Spleen (tissue), 11 donors: ENCODE measurements around the gene GABARAP. TPM values are rescaled to one million over a fixed set of nuclear protein-coding genes. Genes with fewer than 3 reads are reported as not detected.
A peak's percentile ranks its signal among the peaks of the same experiment; 100 is the strongest.

Experiments
- DNase-seq: peaks from one replicate; pipeline ENCODE4 v3.0.0-alpha.2; 2020
- H3K27ac ChIP-seq, 8 donors: fragments of 200-600 bp; sonication (generic) in 7 of 8; 1 replicate in 4 of 8; 2 replicates in 4 of 8; pipeline versions ENCODE4 v1.5.0 to v1.8.0; 2016 to 2021; ENCODE audit warnings: inconsistent platforms in 4 of 8, mild to moderate bottlenecking in 4 of 8, moderate library complexity in 1 of 8
- H3K27me3 ChIP-seq, 7 donors: fragments of 200-600 bp; sonication (generic) in 6 of 7; replicated peaks in 1 of 7; 1 replicate in 4 of 7; 2 replicates in 3 of 7; pipeline versions ENCODE4 v1.5.0 to v1.8.0; 2016 to 2021; ENCODE audit warnings: inconsistent platforms in 3 of 7, mild to moderate bottlenecking in 1 of 7
- H3K36me3 ChIP-seq, 6 donors: fragments of 200-600 bp; sonication (generic) in 5 of 6; 1 replicate in 4 of 6; 2 replicates in 2 of 6; pipeline versions ENCODE4 v1.5.0 to v1.8.0; 2016 to 2021; ENCODE audit warnings: inconsistent platforms in 2 of 6
- H3K4me1 ChIP-seq, 6 donors: fragments of 200-600 bp; sonication (generic) in 5 of 6; 1 replicate in 3 of 6; 2 replicates in 3 of 6; pipeline versions ENCODE4 v1.5.0 to v1.8.0; 2016 to 2021; ENCODE audit warnings: inconsistent platforms in 3 of 6
- H3K4me3 ChIP-seq, 8 donors: fragments of 200-600 bp; sonication (generic) in 7 of 8; 1 replicate in 4 of 8; 2 replicates in 4 of 8; pipeline versions ENCODE4 v1.5.0 to v1.8.0; 2016 to 2021; ENCODE audit warnings: inconsistent platforms in 4 of 8, mild to moderate bottlenecking in 4 of 8, moderate library complexity in 2 of 8
- H3K9me3 ChIP-seq, 8 donors: fragments of 200-600 bp; sonication (generic) in 7 of 8; 1 replicate in 4 of 8; 2 replicates in 4 of 8; pipeline versions ENCODE4 v1.5.0 to v1.8.0; 2016 to 2021; ENCODE audit warnings: inconsistent platforms in 4 of 8
- POLR2A ChIP-seq, 3 donors: fragments of 450-650 bp; IDR thresholded peaks; one replicate each; pipeline ENCODE4 v1.5.1; 2017; ENCODE audit warnings: antibody characterized with exemption in 3 of 3, mild to moderate bottlenecking in 1 of 3
- POLR2AphosphoS5 ChIP-seq, 3 donors: sonication (generic); formaldehyde crosslinking; IDR thresholded peaks; one replicate each; pipeline ENCODE4 v1.5.1; 2017; ENCODE audit warnings: antibody characterized with exemption in 3 of 3
- WGBS, 5 donors: extraction: QIAGEN DNeasy Blood & Tissue Kit in 3 of 5; methylation state at CpG; one replicate each; pipeline versions ENCODE4 v1.1.5 to v1.1.7; 2013 to 2018; 5-methylcytosine and 5-hydroxymethylcytosine counted together
- intact Hi-C: fragments of 100-400 bp; cut with DNase I; formaldehyde crosslinking; loops from one replicate; pipeline ENCODE4 v1.15.0; 2023; ENCODE audit warnings: low total_unique reads
- polyA plus RNA-seq, 3 donors: library from polyadenylated mRNA; stranded (reverse); fragments of 200-250 nt; gene quantifications; one replicate each; pipeline ENCODE4 v1.2.1, GENCODE V29; 2013
- total RNA-seq, 7 donors: library from RNA; depleted of rRNA in 3 of 7; stranded (reverse); fragments of >200 nt in 3 of 7; fragmentation: NEBNext Ultra II Directional in 4 of 7; extraction: Animal tissue kit (Norgen Biotek cat#: 25700) in 4 of 7; gene quantifications; one replicate each; pipeline versions ENCODE4 v1.1.0 to v1.2.1, GENCODE V29; 2016 to 2021
- TF ChIP-seq, protein P1 (sequence below), 11 experiments: fragments of 200-600 bp in 7 of 11; fragments of 450-650 bp in 4 of 11; sonication (generic) in 4 of 11; IDR thresholded peaks in 8 of 11; conservative IDR thresholded peaks in 3 of 11; 1 replicate in 7 of 11; 2 replicates in 4 of 11; pipeline versions ENCODE4 v1.4.0 to v1.8.0; 2016 to 2021; ENCODE audit warnings: antibody characterized with exemption in 11 of 11, inconsistent platforms in 4 of 11, mild to moderate bottlenecking in 1 of 11
- donor health status: healthy with polysubstance abuse.
- donor health status: DM: no; HTN: no; CAD: no; lungs with moderate emphysema.
- donor health status: DM: no; HTN: no; CAD: no.
- donor health status: Bipolar disorder and iron deficiency.
- donor health status: healthy.
- donor health status: DM: no; HTN: no; CAD: no.
- donor health status: DM: yes; HTN: yes; CAD: no.

The GABARAP gene
- total and polyA plus RNA-seq, 10 donors = 222 to 855 (median 489) TPM

DNA sequence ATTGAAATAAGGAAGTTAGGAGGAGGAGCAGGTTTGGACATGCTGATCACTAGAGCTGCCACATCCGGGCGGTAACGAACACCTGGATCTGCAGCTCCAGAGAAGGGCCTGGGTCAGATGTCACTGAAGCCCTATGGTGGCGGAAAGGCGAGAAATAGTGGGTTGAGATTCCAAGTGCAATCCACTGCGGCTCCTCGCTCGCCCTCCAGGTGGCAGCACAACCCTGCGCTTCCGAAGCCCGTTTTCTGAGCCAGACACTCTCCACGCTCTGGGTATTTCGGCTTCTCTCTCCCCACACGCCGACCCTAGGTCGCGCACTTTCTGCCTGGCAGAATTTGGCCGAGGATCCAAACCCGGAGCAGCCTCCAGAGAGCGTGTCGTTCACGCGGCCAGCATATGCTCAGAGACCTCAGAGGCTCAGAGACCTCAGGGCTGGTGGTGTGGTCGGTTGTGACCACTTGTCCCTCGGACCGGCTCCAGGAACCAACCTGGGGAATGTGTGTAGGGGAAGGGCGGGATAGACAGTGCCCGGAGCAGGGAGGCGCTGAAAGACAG, 38.3 kb upstream of the GABARAP start:
- Histone ChIP-seq H3K4me3 (peak overlapping the region; percentile 30 to 67 (median 43)), H3K27me3 (peaks cover 0 to 55% (median 20%) of the 10 kb centered on the region in 7 donors), H3K9me3 (no peaks in the 10 kb centered on the region), H3K4me1 (peaks cover 17 to 34% (median 30%) of the 10 kb centered on the region in 6 donors), H3K27ac (peak overlapping the region in 6 of 8 donors; percentile 47 to 69 (median 62)), H3K36me3 (no peaks in the 10 kb centered on the region)
- intact Hi-C loops = loop anchor here (2.0 kb wide), 1 partner anchor 16 kb away; no protein-coding TSS in a partner anchor
- TF ChIP-seq POLR2AphosphoS5 (IDR thresholded peaks at IDR 0.05) (peak in 2 of 3 donors; percentile 60 to 71), POLR2A (IDR thresholded peaks at IDR 0.05) (no peak)
- TF ChIP-seq, protein P1, sequence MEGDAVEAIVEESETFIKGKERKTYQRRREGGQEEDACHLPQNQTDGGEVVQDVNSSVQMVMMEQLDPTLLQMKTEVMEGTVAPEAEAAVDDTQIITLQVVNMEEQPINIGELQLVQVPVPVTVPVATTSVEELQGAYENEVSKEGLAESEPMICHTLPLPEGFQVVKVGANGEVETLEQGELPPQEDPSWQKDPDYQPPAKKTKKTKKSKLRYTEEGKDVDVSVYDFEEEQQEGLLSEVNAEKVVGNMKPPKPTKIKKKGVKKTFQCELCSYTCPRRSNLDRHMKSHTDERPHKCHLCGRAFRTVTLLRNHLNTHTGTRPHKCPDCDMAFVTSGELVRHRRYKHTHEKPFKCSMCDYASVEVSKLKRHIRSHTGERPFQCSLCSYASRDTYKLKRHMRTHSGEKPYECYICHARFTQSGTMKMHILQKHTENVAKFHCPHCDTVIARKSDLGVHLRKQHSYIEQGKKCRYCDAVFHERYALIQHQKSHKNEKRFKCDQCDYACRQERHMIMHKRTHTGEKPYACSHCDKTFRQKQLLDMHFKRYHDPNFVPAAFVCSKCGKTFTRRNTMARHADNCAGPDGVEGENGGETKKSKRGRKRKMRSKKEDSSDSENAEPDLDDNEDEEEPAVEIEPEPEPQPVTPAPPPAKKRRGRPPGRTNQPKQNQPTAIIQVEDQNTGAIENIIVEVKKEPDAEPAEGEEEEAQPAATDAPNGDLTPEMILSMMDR (IDR thresholded peaks at IDR 0.05 in 8 of 11, conservative IDR thresholded peaks at IDR 0.05 in 3 of 11) = peak; percentile 77 to 98 (median 94)
- WGBS, 5 donors = 0 to 1% (median 1%) methylated on average over 12 to 29 of the region's 29 CpGs
- peak; percentile 95 for DNase-seq

DNA sequence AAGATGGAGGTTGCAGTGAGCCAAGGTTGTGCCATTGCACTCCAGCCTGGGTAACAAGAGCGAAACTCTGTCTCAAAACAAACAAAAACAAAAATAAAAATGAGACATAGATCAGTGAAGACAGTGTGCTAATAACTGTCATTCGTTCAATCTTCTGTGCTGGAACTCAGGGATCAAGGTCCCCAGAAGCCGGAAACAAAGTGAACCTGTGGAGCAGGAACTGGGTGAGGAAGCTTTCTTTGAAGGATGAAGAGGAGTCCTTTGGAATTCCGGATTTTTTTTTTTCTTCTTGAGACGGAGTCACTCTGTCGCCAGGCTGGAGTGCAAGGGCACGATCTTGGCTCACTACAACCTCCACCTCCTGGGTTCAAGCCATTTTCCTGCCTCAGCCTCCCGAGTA, 37.2 kb upstream of the GABARAP start:
- TF ChIP-seq POLR2AphosphoS5 (IDR thresholded peaks at IDR 0.05) = no peak
- Histone ChIP-seq H3K4me1 (peaks cover 17 to 34% (median 30%) of the 10 kb centered on the region in 6 donors), H3K36me3 (no peaks in the 10 kb centered on the region), H3K9me3 (no peaks in the 10 kb centered on the region), H3K27ac (no peak overlapping the region), H3K4me3 (no peak overlapping the region), H3K27me3 (peaks cover 0 to 44% (median 20%) of the 10 kb centered on the region in 7 donors)
- 83 to 92% (median 88%) methylated on average over 8 of the region's 8 CpGs for WGBS, 5 donors
- intact Hi-C loops = no loop called here
- no peak for DNase-seq

DNA sequence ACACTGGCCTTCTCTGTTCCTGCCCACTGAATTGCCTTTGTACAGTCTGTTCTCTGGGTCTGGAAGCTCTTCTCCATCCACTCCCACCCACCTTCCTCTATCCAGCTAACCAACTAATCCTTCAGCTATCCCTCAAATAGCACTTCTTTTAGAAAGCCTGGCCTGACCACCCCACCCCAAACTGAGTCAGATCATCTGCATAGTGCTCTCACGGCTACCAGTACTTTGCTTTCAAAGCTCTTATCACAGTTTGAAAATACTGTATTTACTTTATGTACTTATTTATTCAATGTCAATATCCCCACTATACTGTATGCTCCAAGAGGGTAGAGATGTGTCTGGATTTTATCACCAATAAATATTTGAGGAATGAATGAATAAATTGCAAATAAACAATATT, 24.5 kb upstream of the GABARAP start:
- H3K4me1 ChIP-seq = peaks cover 14 to 23% (median 21%) of the 10 kb centered on the region in 6 donors
- no peaks in the 10 kb centered on the region for H3K36me3 ChIP-seq
- intact Hi-C loops = no loop called here
- H3K9me3 ChIP-seq = no peaks in the 10 kb centered on the region
- WGBS, 5 donors = 66 to 91% (median 79%) methylated on average over 1 of the region's 1 CpG
- H3K27me3 ChIP-seq = peaks cover 3 to 67% (median 22%) of the 10 kb centered on the region in 7 donors
- no peak for DNase-seq
- TF ChIP-seq POLR2A (IDR thresholded peaks at IDR 0.05) = no peak
- TF ChIP-seq POLR2AphosphoS5 (IDR thresholded peaks at IDR 0.05) = no peak
- TF ChIP-seq, protein P1 (IDR thresholded peaks at IDR 0.05 in 8 of 11, conservative IDR thresholded peaks at IDR 0.05 in 3 of 11) = no peak
- H3K27ac ChIP-seq = no peak overlapping the region
- no peak overlapping the region for H3K4me3 ChIP-seq

DNA sequence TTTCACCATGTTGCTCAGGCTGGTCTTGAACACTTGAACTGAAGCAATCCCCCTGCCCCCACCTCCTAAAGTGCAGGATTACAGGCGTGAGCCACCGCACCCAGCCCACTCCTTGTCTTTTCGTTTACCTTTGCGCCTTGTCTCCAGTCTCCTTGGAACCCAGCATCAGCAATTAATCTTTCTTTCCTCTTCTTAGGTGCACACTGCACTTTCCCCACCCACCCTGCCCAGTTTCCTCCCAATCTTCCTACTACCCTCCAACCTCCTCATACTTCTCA, 21.5 kb upstream of the GABARAP start:
- no peak for DNase-seq
- H3K9me3 ChIP-seq = no peaks in the 10 kb centered on the region
- H3K4me1 ChIP-seq = peaks cover 22 to 38% (median 35%) of the 10 kb centered on the region in 6 donors
- peaks cover 0 to 14% (median 7%) of the 10 kb centered on the region in 6 donors for H3K36me3 ChIP-seq
- 38 to 59% (median 54%) methylated on average over 4 of the region's 4 CpGs for WGBS, 5 donors
- H3K27ac ChIP-seq = no peak overlapping the region
- TF ChIP-seq POLR2AphosphoS5 (IDR thresholded peaks at IDR 0.05) (no peak), POLR2A (IDR thresholded peaks at IDR 0.05) (no peak)
- TF ChIP-seq, protein P1 (IDR thresholded peaks at IDR 0.05 in 8 of 11, conservative IDR thresholded peaks at IDR 0.05 in 3 of 11) = no peak
- H3K27me3 ChIP-seq = peaks cover 3 to 78% (median 27%) of the 10 kb centered on the region in 7 donors
- H3K4me3 ChIP-seq = peak overlapping the region in 2 of 8 donors; percentile 57 to 78
- intact Hi-C loops = no loop called here
